ENCODE data around the gene NDUFV3.
"Not testable (repeated sequence)": the region's sequence is repeated elsewhere in the genome, so short reads cannot be mapped to it uniquely, and the experiment has no call there.

GRCh38 chr21:42875811-42876210 is 17.3 kb upstream of the NDUFV3 start:
- TF ChIP-seq, protein P1, sequence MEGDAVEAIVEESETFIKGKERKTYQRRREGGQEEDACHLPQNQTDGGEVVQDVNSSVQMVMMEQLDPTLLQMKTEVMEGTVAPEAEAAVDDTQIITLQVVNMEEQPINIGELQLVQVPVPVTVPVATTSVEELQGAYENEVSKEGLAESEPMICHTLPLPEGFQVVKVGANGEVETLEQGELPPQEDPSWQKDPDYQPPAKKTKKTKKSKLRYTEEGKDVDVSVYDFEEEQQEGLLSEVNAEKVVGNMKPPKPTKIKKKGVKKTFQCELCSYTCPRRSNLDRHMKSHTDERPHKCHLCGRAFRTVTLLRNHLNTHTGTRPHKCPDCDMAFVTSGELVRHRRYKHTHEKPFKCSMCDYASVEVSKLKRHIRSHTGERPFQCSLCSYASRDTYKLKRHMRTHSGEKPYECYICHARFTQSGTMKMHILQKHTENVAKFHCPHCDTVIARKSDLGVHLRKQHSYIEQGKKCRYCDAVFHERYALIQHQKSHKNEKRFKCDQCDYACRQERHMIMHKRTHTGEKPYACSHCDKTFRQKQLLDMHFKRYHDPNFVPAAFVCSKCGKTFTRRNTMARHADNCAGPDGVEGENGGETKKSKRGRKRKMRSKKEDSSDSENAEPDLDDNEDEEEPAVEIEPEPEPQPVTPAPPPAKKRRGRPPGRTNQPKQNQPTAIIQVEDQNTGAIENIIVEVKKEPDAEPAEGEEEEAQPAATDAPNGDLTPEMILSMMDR (IDR thresholded peaks at IDR 0.05; ENCODE audit: borderline replicate concordance, extremely low read depth, low read length, poor library complexity, severe bottlenecking) = not testable (repeated sequence)
- not testable (repeated sequence) for TF ChIP-seq EZH2 (IDR thresholded peaks at IDR 0.05; ENCODE audit: borderline replicate concordance, low read depth, low read length, severe bottlenecking)
